ENCODE results near the gene S100A16.
A peak's percentile ranks its signal among the peaks of the same experiment; 100 is the strongest.

Gene S100A16

GRCh38 chr1:153614189-153614900 lies 1.4 kb upstream of the S100A16 start:
- TF ChIP-seq CTCF (IDR thresholded peaks at IDR 0.05; ENCODE audit: insufficient read depth, low read length, missing control alignments) = peak; percentile 19
- no peak for DNase-seq (ENCODE audit: low read depth, low spot score)
- ChIA-PET POLR2A (interaction anchor here (1.2 to 9.4 kb wide), 4 partner anchors 9 to 80 kb away, joined by 3 to 127 read pairs (median 8); partner anchors contain the start of gene S100A13), CTCF (interaction anchor here (1.0 to 12.8 kb wide), 7 partner anchors 11 to 105 kb away, joined by 3 to 178 read pairs (median 24); partner anchors contain the start of genes CHTOP, S100A1 and S100A13)
- H3K4me3 ChIP-seq (ENCODE audit: low read depth, low read length) = no peak overlapping the region

- H3K4me3 ChIP-seq (ENCODE audit: low read depth, low read length) = peak overlapping the region; percentile 83
- ChIA-PET POLR2A (interaction anchor here (0.6 to 9.4 kb wide), 11 partner anchors 8 to 107 kb away, joined by 3 to 127 read pairs (median 6); partner anchors contain the start of genes CHTOP, S100A1, S100A13 and S100A6), CTCF (interaction anchor here (1.6 to 12.8 kb wide), 6 partner anchors 7 to 104 kb away, joined by 4 to 178 read pairs (median 58); partner anchors contain the start of genes CHTOP, S100A1 and S100A13)
- no peak for TF ChIP-seq CTCF (IDR thresholded peaks at IDR 0.05; ENCODE audit: insufficient read depth, low read length, missing control alignments)
- DNase-seq (ENCODE audit: low read depth, low spot score) = no peak
Observed at GRCh38 chr1:153613406-153613805, 469 bp upstream of the S100A16 start.

GRCh38 chr1:153612111-153612754 lies 704 bp downstream of the S100A16 start:
- no peak for TF ChIP-seq CTCF (IDR thresholded peaks at IDR 0.05; ENCODE audit: insufficient read depth, low read length, missing control alignments)
- CTCF ChIA-PET = interaction anchor here (0.6 to 12.8 kb wide), 13 partner anchors 8 to 374 kb away, joined by 3 to 178 read pairs (median 4); partner anchors contain the start of genes CHTOP, RAB13, S100A1 and S100A13
- POLR2A ChIA-PET = interaction anchor here (0.7 to 9.4 kb wide), 11 partner anchors 8 to 105 kb away, joined by 3 to 127 read pairs (median 6); partner anchors contain the start of genes CHTOP, S100A1, S100A13 and S100A6
- DNase-seq (ENCODE audit: low read depth, low spot score) = no peak
- H3K4me3 ChIP-seq (ENCODE audit: low read depth, low read length) = peak overlapping the region; percentile 83

- no peak for TF ChIP-seq CTCF (IDR thresholded peaks at IDR 0.05; ENCODE audit: insufficient read depth, low read length, missing control alignments)
- POLR2A ChIA-PET = interaction anchor here (1.5 to 9.4 kb wide), 4 partner anchors 15 to 77 kb away, joined by 4 to 127 read pairs (median 18); partner anchors contain the start of genes CHTOP, S100A13 and S100A6
- CTCF ChIA-PET = interaction anchor here (0.9 to 12.8 kb wide), 7 partner anchors 9 to 102 kb away, joined by 3 to 178 read pairs (median 24); partner anchors contain the start of genes CHTOP, S100A1 and S100A13
- DNase-seq (ENCODE audit: low read depth, low spot score) = no peak
- H3K4me3 ChIP-seq (ENCODE audit: low read depth, low read length) = peak overlapping the region; percentile 83
Observed at GRCh38 chr1:153611356-153611755, 1.6 kb downstream of the S100A16 start.

GRCh38 chr1:153610811-153611301 lies 2.1 kb downstream of the S100A16 start:
- ChIA-PET CTCF (interaction anchor here (3.4 to 12.8 kb wide), 5 partner anchors 10 to 102 kb away, joined by 19 to 178 read pairs (median 93); partner anchors contain the start of genes CHTOP, S100A1 and S100A13), POLR2A (interaction anchor here (0.7 to 9.4 kb wide), 3 partner anchors 13 to 38 kb away, joined by 3 to 127 read pairs (median 4); partner anchors contain the start of gene S100A13)
- peak overlapping the region; percentile 83 for H3K4me3 ChIP-seq (ENCODE audit: low read depth, low read length)
- no peak for TF ChIP-seq CTCF (IDR thresholded peaks at IDR 0.05; ENCODE audit: insufficient read depth, low read length, missing control alignments)
- no peak for DNase-seq (ENCODE audit: low read depth, low spot score)
